SU-DHL-6 (cell line): ENCODE data around the gene RBMS2.

Experiments
- H2AFZ ChIP-seq: fragments of 200-600 bp; sonication (generic); 2 replicates; pipeline ENCODE4 v1.6.1; 2014; ENCODE audit warnings: low read depth, mild to moderate bottlenecking, moderate library complexity, mixed read lengths, antibody characterized with exemption, low read length; ENCODE audit not compliant: severe bottlenecking
- H3F3A ChIP-seq: fragments of 200-600 bp; shearing (Covaris generic); 2 replicates; pipeline ENCODE4 v1.6.0; 2016; ENCODE audit warnings: antibody characterized with exemption, mild to moderate bottlenecking; ENCODE audit not compliant: insufficient read depth
- H3K27ac ChIP-seq: fragments of 200-600 bp; sonication (generic); 2 replicates; pipeline ENCODE4 v1.5.1; 2016; ENCODE audit warnings: low read depth, mild to moderate bottlenecking, low read length, moderate library complexity, mixed read lengths
- H3K27me3 ChIP-seq: fragments of 200-600 bp; sonication (generic), shearing (Covaris generic); 2 replicates; pipeline ENCODE4 v1.6.0; 2014; ENCODE audit warnings: mild to moderate bottlenecking, low read length
- H3K36me3 ChIP-seq: fragments of 200-600 bp; sonication (generic); 2 replicates; pipeline ENCODE4 v1.6.1; 2014; ENCODE audit warnings: mild to moderate bottlenecking, low read length, mixed read lengths
- H3K4me2 ChIP-seq: fragments of 300-600, 200-600 bp; shearing (Covaris generic), sonication (generic); 2 replicates; pipeline ENCODE4 v1.6.0; 2014; ENCODE audit warnings: low read length, low read depth, mild to moderate bottlenecking; ENCODE audit not compliant: poor library complexity, severe bottlenecking
- H3K4me3 ChIP-seq: fragments of 200-600 bp; sonication (generic); 2 replicates; pipeline ENCODE4 v1.5.1; 2014; ENCODE audit warnings: antibody characterized with exemption, low read length, mild to moderate bottlenecking, mixed read lengths; ENCODE audit not compliant: insufficient read depth, poor library complexity, severe bottlenecking
- H3K79me2 ChIP-seq: fragments of 200-600 bp; sonication (generic); 2 replicates; pipeline ENCODE4 v1.6.1; 2014; ENCODE audit warnings: mild to moderate bottlenecking, low read length, moderate library complexity; ENCODE audit not compliant: insufficient read depth
- H3K9ac ChIP-seq: fragments of 200-600 bp; sonication (generic); 2 replicates; pipeline ENCODE4 v1.7.0; 2014; ENCODE audit warnings: mild to moderate bottlenecking, low read length
- H3K9me2 ChIP-seq: fragments of 200-600 bp; sonication (generic); replicated peaks from 2 replicates; pipeline ENCODE4 v1.6.1; 2014; ENCODE audit warnings: low read length; ENCODE audit not compliant: insufficient read depth
- H3K9me3 ChIP-seq: fragments of 200-600 bp; sonication (generic); 2 replicates; pipeline ENCODE4 v1.6.1; 2014; ENCODE audit warnings: low read length, mixed read lengths; ENCODE audit not compliant: insufficient read depth
- H4K20me1 ChIP-seq: fragments of 200-600 bp; sonication (generic); 2 replicates; pipeline ENCODE4 v1.6.1; 2014; ENCODE audit warnings: low read depth, mild to moderate bottlenecking, antibody characterized with exemption, low read length, moderate library complexity, mixed read lengths
- CTCF ChIP-seq: fragments of 200-600 bp; sonication (generic); IDR thresholded peaks from one replicate; pipeline ENCODE4 v1.5.1; 2017; ENCODE audit warnings: antibody characterized with exemption, mild to moderate bottlenecking, low read length, moderate library complexity; ENCODE audit not compliant: insufficient read depth, poor library complexity, severe bottlenecking
- EZH2phosphoT487 ChIP-seq: fragments of 200-600 bp; sonication (generic), shearing (Covaris generic); conservative IDR thresholded peaks from 2 replicates; pipeline ENCODE4 v1.6.1; 2018; ENCODE audit warnings: mild to moderate bottlenecking, antibody characterized with exemption, low read length, moderate library complexity, mixed read lengths

The RBMS2 gene

GRCh38 chr12:56517854-56518253 is 3.8 kb upstream of the RBMS2 start:
- no peak overlapping the region for H3K27ac ChIP-seq
- no peaks in the 10 kb centered on the region for H4K20me1 ChIP-seq
- no peak overlapping the region for H3K4me3 ChIP-seq
- no peaks in the 10 kb centered on the region for H3K36me3 ChIP-seq
- TF ChIP-seq EZH2phosphoT487 (no peak), CTCF (no peak)
- H3K9ac ChIP-seq = no peak overlapping the region
- H3F3A ChIP-seq = no peaks in the 10 kb centered on the region
- no peaks in the 10 kb centered on the region for H3K79me2 ChIP-seq
- H2AFZ ChIP-seq = no peak overlapping the region
- H3K27me3 ChIP-seq = no peaks in the 10 kb centered on the region
- no peaks in the 10 kb centered on the region for H3K9me2 ChIP-seq
- H3K9me3 ChIP-seq = no peaks in the 10 kb centered on the region
- H3K4me2 ChIP-seq = no peak overlapping the region

- Histone ChIP-seq H3K27ac (no peak overlapping the region), H2AFZ (no peak overlapping the region), H3K4me2 (no peak overlapping the region)
Observed at GRCh38 chr12:56518570-56518969, 3.0 kb upstream of the RBMS2 start.

GRCh38 chr12:56520048-56520447 is 1.6 kb upstream of the RBMS2 start:
- H3K27me3 ChIP-seq = no peaks in the 10 kb centered on the region
- TF ChIP-seq EZH2phosphoT487 (no peak), CTCF (no peak)
- H2AFZ ChIP-seq = no peak overlapping the region
- H3K27ac ChIP-seq = no peak overlapping the region
- no peaks in the 10 kb centered on the region for H3K9me3 ChIP-seq
- H3K36me3 ChIP-seq = no peaks in the 10 kb centered on the region
- H3K9ac ChIP-seq = no peak overlapping the region
- no peaks in the 10 kb centered on the region for H3K79me2 ChIP-seq
- H3F3A ChIP-seq = no peaks in the 10 kb centered on the region
- no peaks in the 10 kb centered on the region for H4K20me1 ChIP-seq
- H3K4me3 ChIP-seq = no peak overlapping the region
- H3K9me2 ChIP-seq = no peaks in the 10 kb centered on the region
- H3K4me2 ChIP-seq = no peak overlapping the region

More at GRCh38 chr12:56518570-56518969, 3.0 kb upstream of the RBMS2 start:
- Histone ChIP-seq H3K9me2 (no peaks in the 10 kb centered on the region), H3K4me3 (no peak overlapping the region), H3K9me3 (no peaks in the 10 kb centered on the region), H3K9ac (no peak overlapping the region), H4K20me1 (no peaks in the 10 kb centered on the region), H3K79me2 (no peaks in the 10 kb centered on the region), H3K36me3 (no peaks in the 10 kb centered on the region), H3F3A (no peaks in the 10 kb centered on the region), H3K27me3 (no peaks in the 10 kb centered on the region)
- TF ChIP-seq EZH2phosphoT487 = no peak
- no peak for TF ChIP-seq CTCF

DNA sequence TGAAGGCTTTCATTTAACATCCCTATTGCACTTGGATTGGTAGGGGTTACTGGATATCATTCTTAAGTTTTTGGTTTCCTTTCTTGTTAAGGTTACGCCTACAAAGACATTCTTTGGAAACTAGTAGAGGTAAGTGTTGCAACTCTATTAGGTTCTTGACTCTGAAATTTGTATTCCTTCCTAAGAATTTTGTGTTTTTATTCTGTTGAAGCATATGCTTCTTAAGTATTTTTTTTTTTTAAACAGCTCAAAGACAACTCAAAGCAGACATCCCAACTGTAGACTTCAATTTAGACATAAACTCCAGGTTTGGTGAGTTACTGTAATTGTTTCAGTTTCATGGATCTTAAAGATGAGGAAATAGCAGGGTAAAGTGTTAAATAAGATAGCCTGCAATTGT is 1.1 kb upstream of the RBMS2 start:
- Histone ChIP-seq H3K9me2 (no peaks in the 10 kb centered on the region), H3K4me2 (no peak overlapping the region), H3K79me2 (no peaks in the 10 kb centered on the region), H3F3A (no peaks in the 10 kb centered on the region), H3K27ac (no peak overlapping the region), H3K4me3 (no peak overlapping the region), H3K27me3 (no peaks in the 10 kb centered on the region), H3K9me3 (no peaks in the 10 kb centered on the region), H4K20me1 (no peaks in the 10 kb centered on the region), H3K36me3 (no peaks in the 10 kb centered on the region), H3K9ac (no peak overlapping the region), H2AFZ (no peak overlapping the region)
- TF ChIP-seq CTCF (no peak), EZH2phosphoT487 (no peak)
